Ishikawa (cell line): ENCODE data around the gene KCNJ13.

Experiments
- CEBPB ChIP-seq: IDR thresholded peaks from 2 replicates; pipeline ENCODE4 v1.6.1; 2012
- CREB1 ChIP-seq: IDR thresholded peaks from 2 replicates; pipeline ENCODE4 v1.6.1; 2012; ENCODE audit warnings: low read depth
- EGR1 ChIP-seq: IDR thresholded peaks from 2 replicates; pipeline ENCODE4 v1.6.1; 2012
- EP300 ChIP-seq: IDR thresholded peaks from 2 replicates; pipeline ENCODE4 v1.6.1; 2012; ENCODE audit warnings: borderline replicate concordance
- FOXM1 ChIP-seq: IDR thresholded peaks from 2 replicates; pipeline ENCODE4 v1.6.1; 2012; ENCODE audit warnings: low read depth, borderline replicate concordance
- NFIC ChIP-seq: IDR thresholded peaks from 2 replicates; pipeline ENCODE4 v1.6.1; 2012
- RAD21 ChIP-seq: IDR thresholded peaks from 2 replicates; pipeline ENCODE4 v1.6.1; 2012; ENCODE audit warnings: low read depth
- TAF1 ChIP-seq: IDR thresholded peaks from 2 replicates; pipeline ENCODE4 v1.6.1; 2012; ENCODE audit warnings: low read depth, mild to moderate bottlenecking
- TCF12 ChIP-seq: IDR thresholded peaks from 2 replicates; pipeline ENCODE4 v1.6.1; 2012; ENCODE audit warnings: low read depth
- TEAD4 ChIP-seq: IDR thresholded peaks from 2 replicates; pipeline ENCODE4 v1.6.1; 2012
- YY1 ChIP-seq: IDR thresholded peaks from 2 replicates; pipeline ENCODE4 v1.6.1; 2012; ENCODE audit warnings: low read depth
- ZBTB7A ChIP-seq: IDR thresholded peaks from 2 replicates; pipeline ENCODE4 v1.6.1; 2012; ENCODE audit warnings: low read depth
- TF ChIP-seq, protein P1 (sequence below): IDR thresholded peaks from 2 replicates; pipeline ENCODE4 v1.6.1; 2012
- TF ChIP-seq, protein P2 (sequence below): IDR thresholded peaks from 2 replicates; pipeline ENCODE4 v1.6.1; 2012
- TF ChIP-seq, protein P3 (sequence below): IDR thresholded peaks from 2 replicates; pipeline ENCODE4 v1.6.1; 2012; ENCODE audit warnings: low read depth, mild to moderate bottlenecking

Gene KCNJ13

DNA sequence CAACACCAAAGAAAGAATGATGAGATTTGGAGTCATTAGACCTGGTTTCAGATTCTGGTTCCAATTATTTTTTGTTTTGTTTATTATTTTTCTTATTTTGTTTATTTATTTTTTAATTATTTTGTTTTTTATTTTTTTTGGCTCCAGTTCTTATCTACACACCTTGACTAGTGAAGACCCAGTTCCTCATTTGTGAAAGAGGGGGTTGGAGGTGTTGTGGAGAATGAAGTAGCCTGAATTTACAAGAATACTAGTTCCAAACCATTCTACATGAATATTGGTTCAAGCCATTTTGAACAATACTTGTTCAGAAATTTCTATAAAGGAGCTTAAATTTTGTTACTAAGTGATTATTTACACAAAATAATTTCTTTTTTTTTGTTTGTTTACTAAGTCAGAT is 6.9 kb upstream of the KCNJ13 start:
- no peak for TF ChIP-seq TEAD4
- TF ChIP-seq, protein P1, sequence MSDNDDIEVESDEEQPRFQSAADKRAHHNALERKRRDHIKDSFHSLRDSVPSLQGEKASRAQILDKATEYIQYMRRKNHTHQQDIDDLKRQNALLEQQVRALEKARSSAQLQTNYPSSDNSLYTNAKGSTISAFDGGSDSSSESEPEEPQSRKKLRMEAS, result no peak
- no peak for TF ChIP-seq EGR1
- no peak for TF ChIP-seq RAD21
- no peak for TF ChIP-seq ZBTB7A
- no peak for TF ChIP-seq TAF1
- TF ChIP-seq YY1, result no peak
- TF ChIP-seq FOXM1, result no peak
- TF ChIP-seq CREB1, result no peak
- TF ChIP-seq CEBPB, result no peak
- TF ChIP-seq NFIC, result no peak
- no peak for TF ChIP-seq TCF12
- TF ChIP-seq, protein P2, sequence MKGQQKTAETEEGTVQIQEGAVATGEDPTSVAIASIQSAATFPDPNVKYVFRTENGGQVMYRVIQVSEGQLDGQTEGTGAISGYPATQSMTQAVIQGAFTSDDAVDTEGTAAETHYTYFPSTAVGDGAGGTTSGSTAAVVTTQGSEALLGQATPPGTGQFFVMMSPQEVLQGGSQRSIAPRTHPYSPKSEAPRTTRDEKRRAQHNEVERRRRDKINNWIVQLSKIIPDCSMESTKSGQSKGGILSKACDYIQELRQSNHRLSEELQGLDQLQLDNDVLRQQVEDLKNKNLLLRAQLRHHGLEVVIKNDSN, result no peak
- TF ChIP-seq, protein P3, sequence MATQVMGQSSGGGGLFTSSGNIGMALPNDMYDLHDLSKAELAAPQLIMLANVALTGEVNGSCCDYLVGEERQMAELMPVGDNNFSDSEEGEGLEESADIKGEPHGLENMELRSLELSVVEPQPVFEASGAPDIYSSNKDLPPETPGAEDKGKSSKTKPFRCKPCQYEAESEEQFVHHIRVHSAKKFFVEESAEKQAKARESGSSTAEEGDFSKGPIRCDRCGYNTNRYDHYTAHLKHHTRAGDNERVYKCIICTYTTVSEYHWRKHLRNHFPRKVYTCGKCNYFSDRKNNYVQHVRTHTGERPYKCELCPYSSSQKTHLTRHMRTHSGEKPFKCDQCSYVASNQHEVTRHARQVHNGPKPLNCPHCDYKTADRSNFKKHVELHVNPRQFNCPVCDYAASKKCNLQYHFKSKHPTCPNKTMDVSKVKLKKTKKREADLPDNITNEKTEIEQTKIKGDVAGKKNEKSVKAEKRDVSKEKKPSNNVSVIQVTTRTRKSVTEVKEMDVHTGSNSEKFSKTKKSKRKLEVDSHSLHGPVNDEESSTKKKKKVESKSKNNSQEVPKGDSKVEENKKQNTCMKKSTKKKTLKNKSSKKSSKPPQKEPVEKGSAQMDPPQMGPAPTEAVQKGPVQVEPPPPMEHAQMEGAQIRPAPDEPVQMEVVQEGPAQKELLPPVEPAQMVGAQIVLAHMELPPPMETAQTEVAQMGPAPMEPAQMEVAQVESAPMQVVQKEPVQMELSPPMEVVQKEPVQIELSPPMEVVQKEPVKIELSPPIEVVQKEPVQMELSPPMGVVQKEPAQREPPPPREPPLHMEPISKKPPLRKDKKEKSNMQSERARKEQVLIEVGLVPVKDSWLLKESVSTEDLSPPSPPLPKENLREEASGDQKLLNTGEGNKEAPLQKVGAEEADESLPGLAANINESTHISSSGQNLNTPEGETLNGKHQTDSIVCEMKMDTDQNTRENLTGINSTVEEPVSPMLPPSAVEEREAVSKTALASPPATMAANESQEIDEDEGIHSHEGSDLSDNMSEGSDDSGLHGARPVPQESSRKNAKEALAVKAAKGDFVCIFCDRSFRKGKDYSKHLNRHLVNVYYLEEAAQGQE, result no peak

DNA sequence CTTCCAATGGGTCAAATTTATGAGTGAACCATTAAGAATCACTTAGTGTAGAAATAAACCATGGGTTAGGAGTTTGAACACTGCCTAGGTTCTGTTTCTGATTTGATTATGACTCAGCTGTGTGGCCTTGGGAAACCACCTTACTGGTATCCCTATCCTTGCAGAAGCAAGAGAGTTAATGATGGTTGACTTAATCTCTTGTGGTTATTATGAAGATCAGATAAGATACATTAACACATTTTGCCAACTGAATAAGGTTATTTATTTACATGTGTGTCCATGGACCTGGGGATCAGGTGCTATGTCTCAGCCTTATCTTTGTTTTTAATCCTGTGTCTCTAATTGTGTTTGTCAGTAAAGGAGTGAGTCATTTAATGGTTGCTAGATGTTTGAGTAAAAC is 5.4 kb upstream of the KCNJ13 start:
- TF ChIP-seq YY1, result no peak
- no peak for TF ChIP-seq CREB1
- TF ChIP-seq ZBTB7A, result no peak
- no peak for TF ChIP-seq TCF12
- no peak for TF ChIP-seq TEAD4
- TF ChIP-seq TAF1, result no peak
- no peak for TF ChIP-seq RAD21
- TF ChIP-seq EP300, result no peak

DNA sequence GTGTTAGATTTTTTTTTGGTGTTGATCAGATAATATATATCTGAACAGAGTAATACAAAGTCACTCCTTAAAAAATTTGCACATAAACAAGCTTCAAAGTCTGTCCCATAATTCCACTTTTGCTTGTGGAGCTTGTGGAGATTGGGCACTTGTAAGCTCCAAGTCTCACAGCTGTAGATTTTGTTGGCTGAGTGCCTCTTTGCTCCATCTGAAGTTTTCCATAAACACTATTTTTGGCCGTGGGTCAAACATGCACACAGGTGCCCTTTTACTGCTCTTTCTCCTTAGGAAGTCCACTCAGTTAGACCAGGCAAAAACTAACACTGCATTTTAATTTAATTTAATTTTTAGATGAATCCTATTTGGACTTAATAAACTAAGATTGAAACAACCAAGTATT is 3.6 kb upstream of the KCNJ13 start:
- no peak for TF ChIP-seq EP300
- TF ChIP-seq ZBTB7A, result no peak
- no peak for TF ChIP-seq CREB1
- TF ChIP-seq TEAD4, result no peak
- no peak for TF ChIP-seq TAF1
- no peak for TF ChIP-seq EGR1
- TF ChIP-seq, protein P1, result no peak
- TF ChIP-seq FOXM1, result no peak
- TF ChIP-seq NFIC, result no peak

DNA sequence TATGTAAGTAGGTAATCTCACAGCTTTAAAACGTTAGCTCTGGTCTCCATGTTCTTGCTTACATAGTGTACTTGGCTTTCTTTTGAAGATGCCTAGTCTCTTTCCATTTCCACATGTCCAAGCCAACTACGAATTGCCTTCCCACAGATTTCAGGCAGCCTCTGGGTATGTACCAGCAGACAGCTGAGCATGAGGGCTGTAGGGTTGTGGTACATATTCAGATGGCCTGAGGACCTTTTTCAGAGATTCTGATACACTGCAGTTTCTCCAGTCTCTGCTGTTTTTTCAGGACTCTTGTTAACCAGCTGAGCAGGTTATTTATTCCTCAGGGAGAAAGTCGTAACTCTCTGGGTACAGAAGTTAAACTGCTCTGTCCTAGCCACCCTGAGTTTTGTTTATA is 3.1 kb upstream of the KCNJ13 start:
- no peak for TF ChIP-seq RAD21
- no peak for TF ChIP-seq ZBTB7A
- no peak for TF ChIP-seq EGR1
- TF ChIP-seq YY1, result no peak
- TF ChIP-seq, protein P2, result no peak
- TF ChIP-seq FOXM1, result no peak
- TF ChIP-seq TCF12, result no peak
- no peak for TF ChIP-seq EP300
- TF ChIP-seq TEAD4, result no peak
- TF ChIP-seq, protein P3, result no peak
- no peak for TF ChIP-seq CEBPB
- TF ChIP-seq CREB1, result no peak
- TF ChIP-seq NFIC, result no peak
- TF ChIP-seq, protein P1, result no peak
- TF ChIP-seq TAF1, result no peak

DNA sequence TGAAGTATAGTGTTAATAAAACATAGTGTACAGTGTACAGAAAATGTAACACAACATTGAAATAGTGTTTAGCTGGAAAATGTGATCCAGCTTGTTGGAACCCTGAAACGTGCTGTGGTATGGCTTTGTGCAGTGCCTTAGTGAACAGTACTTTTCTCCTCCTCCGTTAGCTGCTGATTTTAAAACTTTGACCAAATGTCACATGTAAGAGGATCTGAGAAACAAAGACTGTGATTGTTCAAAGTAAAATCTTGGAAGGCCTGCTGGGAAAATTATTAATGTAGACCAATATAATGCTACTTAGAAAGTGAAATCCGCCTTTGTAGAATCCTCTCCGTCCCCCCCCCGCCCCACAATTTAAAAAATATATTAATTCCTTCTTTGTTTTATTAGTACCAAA is 911 bp upstream of the KCNJ13 start:
- TF ChIP-seq NFIC, result no peak
- no peak for TF ChIP-seq TCF12
- TF ChIP-seq RAD21, result no peak
- TF ChIP-seq EGR1, result no peak
- no peak for TF ChIP-seq TAF1
- TF ChIP-seq TEAD4, result no peak
- TF ChIP-seq, protein P1, result no peak
- TF ChIP-seq YY1, result no peak
- TF ChIP-seq, protein P2, result no peak
- no peak for TF ChIP-seq EP300
- no peak for TF ChIP-seq CEBPB
- no peak for TF ChIP-seq ZBTB7A
- no peak for TF ChIP-seq CREB1
